Measurements from ENCODE around the gene TCF7L1.
"Not testable (repeated sequence)": the region's sequence is repeated elsewhere in the genome, so short reads cannot be mapped to it uniquely, and the experiment has no call there.

Gene TCF7L1, protein sequence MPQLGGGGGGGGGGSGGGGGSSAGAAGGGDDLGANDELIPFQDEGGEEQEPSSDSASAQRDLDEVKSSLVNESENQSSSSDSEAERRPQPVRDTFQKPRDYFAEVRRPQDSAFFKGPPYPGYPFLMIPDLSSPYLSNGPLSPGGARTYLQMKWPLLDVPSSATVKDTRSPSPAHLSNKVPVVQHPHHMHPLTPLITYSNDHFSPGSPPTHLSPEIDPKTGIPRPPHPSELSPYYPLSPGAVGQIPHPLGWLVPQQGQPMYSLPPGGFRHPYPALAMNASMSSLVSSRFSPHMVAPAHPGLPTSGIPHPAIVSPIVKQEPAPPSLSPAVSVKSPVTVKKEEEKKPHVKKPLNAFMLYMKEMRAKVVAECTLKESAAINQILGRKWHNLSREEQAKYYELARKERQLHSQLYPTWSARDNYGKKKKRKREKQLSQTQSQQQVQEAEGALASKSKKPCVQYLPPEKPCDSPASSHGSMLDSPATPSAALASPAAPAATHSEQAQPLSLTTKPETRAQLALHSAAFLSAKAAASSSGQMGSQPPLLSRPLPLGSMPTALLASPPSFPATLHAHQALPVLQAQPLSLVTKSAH

DNA sequence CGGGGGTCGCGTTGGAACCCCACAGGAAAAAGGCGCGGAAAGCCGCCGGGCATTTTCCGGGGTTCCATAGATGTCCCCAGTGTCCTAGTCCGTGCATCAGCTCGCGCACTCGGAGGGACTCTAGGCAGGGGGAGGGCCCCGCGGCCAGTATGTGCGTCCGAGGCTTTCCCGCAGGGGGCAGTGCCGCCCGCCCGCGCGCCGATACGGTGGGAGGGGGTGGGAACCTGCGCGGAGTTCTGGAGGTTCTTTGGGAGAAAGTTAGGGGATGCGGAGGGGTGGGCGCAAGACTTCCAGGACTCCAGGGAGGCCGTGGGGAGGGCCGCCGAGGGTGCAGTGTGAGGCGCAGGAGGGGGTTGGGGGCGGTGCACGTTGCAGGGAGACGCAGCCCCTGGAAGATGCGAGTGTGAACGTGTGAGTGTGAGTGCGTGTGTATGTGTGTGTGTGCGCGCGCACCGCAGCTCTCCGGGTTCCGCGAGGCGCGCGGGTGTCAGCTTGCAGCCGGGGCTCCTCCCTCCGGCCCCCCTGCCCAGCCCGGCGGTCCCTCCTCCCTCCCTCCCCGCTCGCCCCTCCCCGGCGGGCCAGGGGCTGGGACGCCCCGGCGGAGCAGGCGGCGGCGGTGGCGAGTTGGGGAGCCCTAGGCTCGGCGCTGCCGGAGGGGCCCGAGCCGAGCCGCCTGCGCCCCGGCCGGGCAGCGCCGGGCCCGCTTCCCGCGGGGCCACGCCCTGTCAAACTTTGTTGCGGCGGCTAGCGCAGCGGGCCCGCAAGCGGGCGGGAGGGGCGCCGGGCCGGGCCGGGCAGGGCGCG, at the start of gene TCF7L1:
TCF7L1 (plus strand) TSS at position 559 of the 804 bp plus-strand sequence. CDS start 293 bp downstream, outside the sequence.
- DNase-seq = peak; percentile 73

DNA sequence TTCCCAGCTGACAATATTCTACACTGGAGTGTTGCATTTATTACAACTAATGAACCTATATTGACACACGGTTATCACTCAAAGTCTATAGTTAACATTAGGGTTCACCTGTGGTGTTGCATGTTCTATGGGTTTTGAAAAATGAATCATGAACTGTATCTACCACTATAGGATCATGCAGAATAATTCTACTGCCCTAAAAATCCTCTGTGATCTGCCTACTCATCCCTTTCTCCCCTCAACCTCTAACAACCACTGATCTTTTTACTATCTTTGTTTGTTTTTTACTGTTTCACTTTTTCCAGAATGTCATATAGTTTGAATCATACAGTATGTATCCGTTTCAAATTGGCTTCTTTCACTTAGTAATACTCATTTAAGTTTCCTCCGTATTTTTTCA, 47.6 kb upstream of the TCF7L1 start:
- no peak for DNase-seq

- DNase-seq = no peak
Measured at GRCh38 chr2:85087541-85087940, 45.7 kb upstream of the TCF7L1 start.

- no peak for DNase-seq
Measured at GRCh38 chr2:85088921-85089320, 44.3 kb upstream of the TCF7L1 start.

GRCh38 chr2:85089585-85089984, 43.6 kb upstream of the TCF7L1 start:
- DNase-seq = no peak

DNA sequence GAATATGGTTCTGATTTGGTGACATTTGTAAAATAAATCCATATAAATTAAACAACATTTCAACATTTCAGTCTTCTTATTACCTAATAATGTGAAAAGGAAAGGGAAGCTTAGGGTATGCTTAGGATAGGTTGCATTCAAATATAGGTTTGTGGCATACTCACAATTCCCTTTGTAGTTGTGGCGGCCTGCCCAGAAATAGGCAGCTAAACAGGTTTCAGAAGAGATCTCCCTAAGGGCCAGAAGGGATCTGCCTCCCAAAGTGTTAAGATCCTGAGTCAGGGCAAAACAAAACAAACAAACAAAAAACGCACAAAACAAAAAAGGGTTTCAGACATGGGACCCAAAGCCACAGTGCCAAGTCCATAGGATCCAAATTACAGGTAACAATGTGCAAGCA, 41.4 kb upstream of the TCF7L1 start:
- DNase-seq = no peak

GRCh38 chr2:85095094-85095493, 38.1 kb upstream of the TCF7L1 start:
- no peak for DNase-seq

- no peak for DNase-seq
Measured at GRCh38 chr2:85096616-85097015, 36.6 kb upstream of the TCF7L1 start.

DNA sequence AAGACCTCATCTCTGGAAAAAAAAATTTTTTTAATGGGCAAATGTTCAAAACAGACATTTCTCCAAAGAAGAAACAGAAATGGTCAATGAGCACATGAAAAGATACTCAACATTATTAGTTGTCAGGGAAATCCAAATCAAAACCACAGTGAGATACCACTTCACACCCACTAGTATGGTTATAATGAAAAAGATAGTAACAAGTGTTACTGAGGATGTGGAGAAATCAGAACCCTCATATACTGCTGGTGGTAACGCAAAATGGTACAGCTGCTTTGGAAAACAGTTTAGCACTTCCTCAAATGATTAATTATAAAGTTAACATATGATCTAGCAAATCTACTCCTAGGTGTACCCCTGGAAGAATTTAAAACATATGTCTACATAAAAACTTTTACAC, 29.0 kb upstream of the TCF7L1 start:
- DNase-seq = no peak

DNA sequence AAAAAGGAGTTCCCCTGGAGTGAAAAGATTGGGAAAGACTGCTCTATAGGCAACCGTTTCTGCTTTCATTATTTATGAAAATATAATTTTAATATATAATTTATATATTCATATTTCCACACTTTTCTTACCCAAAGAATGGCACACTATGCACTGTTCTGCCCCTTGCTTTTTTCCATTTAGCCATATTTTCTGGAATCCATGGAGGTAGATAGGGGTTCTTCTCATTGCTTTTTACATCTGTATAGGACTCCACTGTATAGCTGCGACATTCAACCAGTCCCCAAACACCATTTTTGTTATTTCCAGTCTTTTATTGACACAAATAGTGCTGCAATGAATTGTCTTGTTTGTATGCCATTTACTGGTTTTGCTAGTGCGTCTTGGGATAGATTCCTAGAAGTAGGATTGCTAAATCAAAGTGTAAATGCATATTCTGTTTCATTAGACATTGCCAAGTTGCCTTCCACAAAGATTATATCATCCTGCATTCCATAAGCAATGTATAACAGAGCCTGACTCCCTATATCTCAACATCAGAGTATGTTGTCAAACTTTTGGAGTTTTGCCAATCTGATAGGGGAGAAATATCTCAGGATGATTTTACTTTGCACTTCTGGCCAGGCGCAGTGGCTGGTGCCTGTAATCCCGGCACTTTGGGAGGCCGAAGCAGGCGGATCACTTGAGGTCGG, 26.6 kb upstream of the TCF7L1 start:
- no peak for DNase-seq

DNA sequence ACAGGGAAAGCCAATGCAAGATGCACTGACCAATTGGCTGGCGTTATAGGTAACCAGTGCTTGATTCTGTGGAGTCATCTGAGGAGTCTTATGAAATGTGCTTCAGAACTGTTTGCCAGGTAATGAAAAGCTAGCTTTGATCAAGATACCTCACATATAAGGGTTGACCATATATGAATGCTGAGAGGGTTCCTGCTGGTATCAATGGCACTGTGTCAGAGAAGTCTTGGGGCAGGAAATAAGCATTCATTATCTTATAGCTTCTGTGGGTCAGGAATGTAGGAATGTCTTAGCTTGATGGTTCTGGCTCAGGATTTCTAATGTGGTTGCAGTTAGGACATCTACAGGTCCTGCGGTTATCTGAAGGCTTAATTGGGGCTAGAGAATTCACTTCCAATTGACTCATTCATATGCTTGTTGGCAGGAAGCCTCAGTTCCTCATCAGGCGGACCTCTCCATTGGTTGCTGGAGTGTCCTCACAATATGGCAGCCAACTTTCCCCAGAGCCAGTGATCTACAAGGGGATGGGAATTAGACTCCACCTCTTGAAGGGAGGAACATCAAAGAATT, 22.1 kb upstream of the TCF7L1 start:
- no peak for DNase-seq

DNA sequence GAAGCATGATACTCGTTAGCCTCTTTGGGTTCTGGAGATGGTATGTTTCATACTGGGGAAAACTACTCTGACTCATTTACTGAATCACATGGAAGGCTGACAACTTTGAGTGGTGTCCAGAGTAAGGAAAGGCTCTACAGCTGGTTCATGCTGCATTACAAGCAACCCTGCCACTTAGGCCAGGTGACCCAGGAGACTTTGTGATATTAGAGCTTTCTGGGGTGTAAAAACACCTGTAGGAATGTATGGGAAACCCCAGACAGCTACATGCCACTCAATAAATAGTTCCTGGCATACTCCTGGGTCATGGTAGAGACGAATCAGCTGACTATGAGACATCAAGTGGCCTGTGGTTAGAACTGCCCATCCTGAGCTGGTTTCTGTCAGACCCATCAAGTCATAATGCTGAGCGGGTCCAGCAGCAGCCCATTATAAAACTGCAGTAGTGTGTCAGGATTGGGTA, 21.3 kb upstream of the TCF7L1 start:
- DNase-seq = no peak

DNA sequence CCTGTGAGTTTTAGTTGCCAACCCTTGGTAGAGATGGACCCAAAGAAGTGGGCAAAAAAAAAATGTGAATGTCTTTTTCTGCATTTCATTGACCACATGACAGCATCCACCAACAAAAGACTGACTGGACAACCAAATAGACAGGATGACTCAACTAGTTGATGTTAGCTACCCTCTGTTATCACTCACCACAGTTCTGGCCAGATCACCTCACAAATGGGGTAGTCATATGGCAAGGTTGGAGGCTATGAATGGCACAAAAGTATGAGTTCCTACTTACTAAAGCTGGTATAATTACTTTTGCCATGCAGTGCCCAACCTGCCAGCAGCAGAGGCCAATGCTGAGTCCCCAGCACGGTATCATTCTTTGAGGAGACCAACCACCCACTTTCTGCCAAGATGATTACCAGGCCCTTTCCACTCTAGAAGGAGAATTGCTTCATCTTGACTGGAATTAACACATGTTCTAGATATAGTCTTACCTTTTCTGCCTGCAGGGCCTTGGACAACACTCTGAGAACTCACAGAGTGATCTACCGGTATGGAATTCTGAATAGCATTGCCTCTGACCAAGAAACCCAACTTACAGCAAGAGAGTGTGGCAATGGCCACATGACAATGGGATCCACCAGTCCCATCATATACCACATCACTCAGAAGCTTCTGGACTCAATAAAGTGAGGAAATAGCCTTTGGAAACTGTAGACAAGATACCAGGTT, 20.1 kb upstream of the TCF7L1 start:
- DNase-seq = no peak

DNA sequence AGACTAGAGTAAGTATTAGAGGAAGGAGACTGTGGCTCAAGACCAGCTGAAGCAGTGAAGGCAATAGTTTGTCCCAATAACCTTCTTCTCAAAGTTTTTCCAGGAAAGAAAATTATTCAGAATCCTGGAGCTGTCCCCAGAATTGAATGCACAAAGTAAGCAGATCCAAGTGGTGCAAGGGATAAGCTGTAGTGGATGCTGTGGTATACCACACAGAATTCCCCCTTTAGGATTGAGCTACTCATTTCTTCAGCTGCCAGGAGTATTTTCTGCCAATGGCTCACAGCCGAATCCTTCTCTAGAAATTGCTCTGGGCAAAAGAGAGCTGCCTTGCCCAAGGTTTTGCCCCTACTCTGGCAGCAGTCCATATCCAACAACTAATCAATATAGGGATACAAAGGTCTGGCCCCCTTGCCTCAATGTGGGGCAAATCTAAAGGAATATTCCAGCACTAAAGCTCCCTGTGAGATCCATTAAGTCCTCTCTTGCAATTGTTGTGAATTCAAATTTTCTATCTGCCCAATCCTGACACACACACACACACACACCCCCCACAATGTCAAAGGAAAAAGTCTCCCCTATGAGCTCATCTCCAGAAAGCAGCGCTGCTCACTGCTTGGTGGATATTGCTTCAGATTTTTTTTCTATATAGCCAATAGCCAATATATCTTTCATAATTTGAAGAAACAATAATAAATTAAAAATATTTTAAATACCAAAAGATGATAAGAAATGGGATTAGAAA, 18.4 kb upstream of the TCF7L1 start:
- DNase-seq = no peak

- DNase-seq = no peak
Measured at GRCh38 chr2:85116207-85116606, 17.0 kb upstream of the TCF7L1 start.

DNA sequence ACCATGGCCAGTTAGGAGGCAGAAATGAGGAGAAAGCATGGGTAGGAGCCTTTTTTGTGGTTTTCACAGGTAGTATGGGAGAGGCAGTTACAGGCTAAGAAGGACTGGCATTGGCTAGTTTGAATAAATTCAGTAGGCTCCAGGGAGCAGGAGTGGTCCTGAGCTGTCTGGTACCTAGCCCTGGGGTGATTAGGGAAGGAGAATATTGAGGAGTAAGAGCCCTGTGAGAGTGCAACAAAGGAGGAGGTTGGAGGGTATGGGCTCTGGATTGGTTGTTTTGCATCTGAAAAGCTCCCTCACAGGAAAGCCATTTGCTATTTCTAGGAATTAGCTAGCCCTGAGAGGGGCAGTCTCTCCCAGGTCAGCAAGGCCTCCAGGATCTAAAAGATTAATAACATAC, 13.3 kb upstream of the TCF7L1 start:
- no peak for DNase-seq

DNA sequence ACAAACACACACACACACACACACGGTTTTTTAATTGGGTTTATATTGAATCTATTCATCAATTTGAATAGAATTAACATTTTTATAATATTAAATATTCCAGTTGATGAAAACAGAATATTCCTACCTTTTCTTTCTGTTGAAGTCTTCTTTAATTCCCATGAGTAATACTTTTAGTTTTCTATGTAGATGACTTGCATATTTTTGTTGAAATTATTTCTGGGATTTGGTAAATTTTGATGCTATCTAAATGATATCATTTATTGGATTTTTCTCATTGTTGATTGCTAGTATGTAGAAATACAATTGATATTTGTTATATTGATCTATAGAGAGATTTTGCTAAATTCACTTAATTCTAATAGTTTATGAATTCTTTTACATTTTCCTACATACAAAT, 12.8 kb upstream of the TCF7L1 start:
- no peak for DNase-seq

GRCh38 chr2:85126462-85126861, 6.7 kb upstream of the TCF7L1 start:
- DNase-seq = not testable (repeated sequence)

- DNase-seq = no peak
Measured at GRCh38 chr2:85129861-85130260, 3.3 kb upstream of the TCF7L1 start.

- no peak for DNase-seq
Measured at GRCh38 chr2:85130407-85130806, 2.8 kb upstream of the TCF7L1 start.

DNA sequence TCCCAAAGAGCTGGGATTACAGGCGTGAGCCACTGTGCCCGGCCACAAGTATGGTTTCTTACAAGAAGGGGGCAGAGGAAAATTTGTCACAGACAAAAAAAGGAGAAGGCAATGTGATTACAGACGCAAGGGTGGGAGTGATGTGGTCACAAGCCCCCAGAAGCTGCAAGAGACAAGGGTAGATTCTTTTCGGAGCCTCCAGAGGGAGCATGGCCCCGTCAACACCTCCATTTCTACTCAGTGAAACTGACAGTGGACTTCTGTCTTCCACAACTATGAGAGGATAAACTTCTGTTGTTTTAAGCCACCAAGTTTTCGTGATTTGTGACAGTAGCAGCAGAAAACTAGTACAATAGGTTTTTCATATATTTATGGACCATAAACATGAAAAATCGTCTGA, 2.1 kb upstream of the TCF7L1 start:
- DNase-seq = no peak

Data from activated CD8-positive, alpha-beta memory T cell treated with anti-CD3 and anti-CD28 coated beads, Interleukin-2, amount 50 U/mL, for 48 hours (primary cell).